ENCODE measurements around the gene DNPEP. TPM values are rescaled to one million over a fixed set of nuclear protein-coding genes. Genes with fewer than 3 reads are reported as not detected.

The DNPEP gene
- total and polyA plus RNA-seq, 8 donors: 21.0 to 89.4 (median 27.3) TPM

DNA sequence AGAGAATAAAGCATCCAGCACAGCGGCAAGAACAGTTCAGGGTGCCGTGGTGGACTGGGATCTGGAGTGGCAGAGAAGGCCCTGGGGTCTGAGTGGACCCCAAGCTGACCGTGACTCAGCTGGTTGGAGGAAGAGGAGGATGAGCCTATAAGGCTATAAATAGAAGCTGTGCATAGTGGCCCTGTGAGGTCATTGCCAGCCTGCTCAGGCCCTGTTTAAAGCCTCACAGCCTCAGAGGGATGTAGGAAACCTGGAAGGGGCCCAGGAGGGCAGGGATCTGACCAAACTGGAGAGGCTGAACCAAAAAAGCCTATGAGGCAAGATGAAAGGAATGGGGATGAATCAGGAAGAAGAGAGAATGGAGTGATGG, 19.1 kb upstream of the DNPEP start:
- Histone ChIP-seq H3K27me3 (no peaks in the 10 kb centered on the region), H3K27ac (no peak overlapping the region), H3K4me3 (no peak overlapping the region), H3K4me1 (no peaks in the 10 kb centered on the region), H3K9me3 (no peaks in the 10 kb centered on the region), H3K36me3 (no peaks in the 10 kb centered on the region)
- intact Hi-C loops (cut with DNase I): loop anchor here in 2 of 3 donors (5.0 kb wide), 1 partner anchor 120 kb away; no protein-coding TSS in a partner anchor
- TF ChIP-seq, protein P1, sequence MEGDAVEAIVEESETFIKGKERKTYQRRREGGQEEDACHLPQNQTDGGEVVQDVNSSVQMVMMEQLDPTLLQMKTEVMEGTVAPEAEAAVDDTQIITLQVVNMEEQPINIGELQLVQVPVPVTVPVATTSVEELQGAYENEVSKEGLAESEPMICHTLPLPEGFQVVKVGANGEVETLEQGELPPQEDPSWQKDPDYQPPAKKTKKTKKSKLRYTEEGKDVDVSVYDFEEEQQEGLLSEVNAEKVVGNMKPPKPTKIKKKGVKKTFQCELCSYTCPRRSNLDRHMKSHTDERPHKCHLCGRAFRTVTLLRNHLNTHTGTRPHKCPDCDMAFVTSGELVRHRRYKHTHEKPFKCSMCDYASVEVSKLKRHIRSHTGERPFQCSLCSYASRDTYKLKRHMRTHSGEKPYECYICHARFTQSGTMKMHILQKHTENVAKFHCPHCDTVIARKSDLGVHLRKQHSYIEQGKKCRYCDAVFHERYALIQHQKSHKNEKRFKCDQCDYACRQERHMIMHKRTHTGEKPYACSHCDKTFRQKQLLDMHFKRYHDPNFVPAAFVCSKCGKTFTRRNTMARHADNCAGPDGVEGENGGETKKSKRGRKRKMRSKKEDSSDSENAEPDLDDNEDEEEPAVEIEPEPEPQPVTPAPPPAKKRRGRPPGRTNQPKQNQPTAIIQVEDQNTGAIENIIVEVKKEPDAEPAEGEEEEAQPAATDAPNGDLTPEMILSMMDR (IDR thresholded peaks at IDR 0.05): no peak
- WGBS, 2 donors: 83 to 91% methylated on average over 3 of the region's 3 CpGs
- ATAC-seq (no peak), FAIRE-seq (no peak), DNase-seq (no peak)

DNA sequence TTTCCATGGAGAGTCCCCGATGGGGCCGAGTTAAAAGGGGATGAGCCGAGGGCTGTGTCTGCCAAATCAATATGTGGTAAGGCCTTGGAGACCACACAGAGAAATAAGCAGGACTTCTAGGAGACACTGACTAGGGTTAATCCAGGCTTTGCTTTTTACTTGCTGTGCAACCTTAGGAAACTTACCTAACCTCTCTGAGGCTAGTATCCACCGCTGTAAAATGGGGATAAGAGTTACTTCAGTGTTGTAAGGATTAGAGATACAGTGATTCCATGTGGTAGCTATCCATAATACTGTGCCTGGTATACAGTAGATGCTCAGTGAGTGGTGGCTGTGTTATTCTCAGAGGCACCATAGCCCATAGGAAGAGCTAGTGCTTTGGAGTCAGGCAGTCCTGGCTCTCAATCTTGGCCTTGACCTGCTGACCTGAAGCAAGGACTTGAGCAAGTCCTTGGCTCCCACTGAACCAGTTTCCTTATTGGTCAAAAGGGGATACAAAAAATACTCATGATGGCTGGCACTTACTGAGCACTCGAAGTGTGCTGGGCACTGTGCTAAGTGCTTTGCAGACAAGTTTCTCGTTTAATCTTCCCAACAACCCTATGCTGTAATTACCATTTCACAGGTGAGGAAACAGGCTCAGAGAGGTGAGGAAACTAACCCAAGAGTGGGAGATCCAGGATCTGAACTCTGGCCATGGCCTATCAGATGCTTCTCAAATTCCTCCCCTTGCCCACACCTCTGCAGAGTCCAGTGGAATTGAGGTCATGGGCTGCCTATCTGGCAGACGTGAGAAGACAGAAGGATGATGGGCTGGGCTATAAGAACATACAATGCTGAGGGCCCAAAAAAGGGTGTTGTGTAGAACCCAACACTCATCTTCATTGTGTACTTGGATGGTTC, 18.5 kb upstream of the DNPEP start:
- DNase-seq: no peak
- no peak for ATAC-seq
- no peak overlapping the region for H3K27ac ChIP-seq
- H3K36me3 ChIP-seq: no peaks in the 10 kb centered on the region
- H3K9me3 ChIP-seq: no peaks in the 10 kb centered on the region
- no peaks in the 10 kb centered on the region for H3K4me1 ChIP-seq
- no peak for FAIRE-seq
- WGBS, 2 donors: 83 to 84% methylated on average over 7 of the region's 7 CpGs
- no peak overlapping the region for H3K4me3 ChIP-seq
- intact Hi-C loops (cut with DNase I): loop anchor here in 2 of 3 donors (5.0 kb wide), 1 partner anchor 121 kb away; no protein-coding TSS in a partner anchor
- H3K27me3 ChIP-seq: no peaks in the 10 kb centered on the region
- TF ChIP-seq, protein P1 (IDR thresholded peaks at IDR 0.05): no peak

DNA sequence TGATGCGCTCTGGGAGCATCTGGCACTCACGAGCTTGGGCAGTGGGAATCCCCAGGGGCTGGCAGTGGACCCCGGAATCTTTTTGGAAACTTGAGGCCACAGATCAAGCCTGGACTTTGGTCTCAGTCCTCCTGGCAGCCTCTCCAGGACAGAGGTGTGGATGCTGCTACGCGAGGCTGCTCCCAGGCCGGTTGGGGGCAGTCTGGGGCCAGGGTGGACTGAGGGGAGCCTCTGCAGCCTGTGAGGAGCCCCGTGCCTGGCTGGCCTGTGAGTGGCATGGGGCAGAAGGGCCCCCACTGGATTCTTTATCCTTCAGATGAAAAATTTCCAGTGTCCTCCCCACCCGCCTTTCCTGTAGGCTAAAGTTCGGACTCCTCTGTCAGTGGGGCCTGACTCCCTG, 17.7 kb upstream of the DNPEP start:
- Histone ChIP-seq H3K9me3 (no peaks in the 10 kb centered on the region), H3K27ac (no peak overlapping the region), H3K4me1 (no peaks in the 10 kb centered on the region), H3K36me3 (no peaks in the 10 kb centered on the region), H3K27me3 (no peaks in the 10 kb centered on the region), H3K4me3 (no peak overlapping the region)
- ATAC-seq (no peak), FAIRE-seq (no peak), DNase-seq (no peak)
- 67 to 80% methylated on average over 9 of the region's 9 CpGs for WGBS, 2 donors
- TF ChIP-seq, protein P1 (IDR thresholded peaks at IDR 0.05): no peak
- intact Hi-C loops (cut with DNase I): loop anchor here in 2 of 3 donors (5.0 kb wide), 1 partner anchor 122 kb away; no protein-coding TSS in a partner anchor

DNA sequence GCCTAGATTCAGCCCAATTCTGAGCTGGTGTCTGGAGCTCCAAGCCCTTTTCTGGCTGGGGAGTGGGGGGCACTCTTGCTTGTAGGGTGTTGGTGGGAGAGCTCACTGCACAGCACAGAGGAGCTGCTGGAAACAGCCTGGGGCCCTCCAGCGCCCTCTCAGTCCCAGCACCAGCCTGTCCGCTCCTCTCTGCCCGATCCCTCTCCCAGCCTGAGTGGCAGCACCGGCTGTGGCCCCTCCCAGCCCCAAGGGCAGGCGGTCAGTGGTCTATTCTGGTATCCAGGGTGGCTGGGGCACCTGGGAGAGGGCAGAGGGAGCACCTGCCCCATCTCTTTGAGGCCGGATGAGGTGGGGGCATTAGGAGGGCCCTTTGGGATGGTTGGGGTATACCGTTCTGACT, 17.2 kb upstream of the DNPEP start:
- Histone ChIP-seq H3K27me3 (no peaks in the 10 kb centered on the region), H3K4me3 (no peak overlapping the region), H3K36me3 (no peaks in the 10 kb centered on the region), H3K4me1 (no peaks in the 10 kb centered on the region), H3K27ac (no peak overlapping the region), H3K9me3 (no peaks in the 10 kb centered on the region)
- intact Hi-C loops (cut with DNase I): loop anchor here in 2 of 3 donors (5.0 kb wide), 1 partner anchor 122 kb away; no protein-coding TSS in a partner anchor
- FAIRE-seq (no peak), ATAC-seq (no peak), DNase-seq (no peak)
- 80 to 92% methylated on average over 7 of the region's 7 CpGs for whole genome bisulfite sequencing, 2 donors
- TF ChIP-seq, protein P1 (IDR thresholded peaks at IDR 0.05): no peak

All from pancreas (tissue), 10 donors.